Breast epithelium (tissue), 3 donors: ENCODE results near the gene AHDC1.

ENCODE experiments used
- POLR2A ChIP-seq: fragments of 450-650 bp; IDR thresholded peaks from one replicate; pipeline ENCODE4 v1.6.1; 2016; ENCODE audit warnings: antibody characterized with exemption, mild to moderate bottlenecking, moderate library complexity
- POLR2AphosphoS5 ChIP-seq, 3 donors: sonication (generic); formaldehyde crosslinking; IDR thresholded peaks; one replicate each; pipeline ENCODE4 v1.6.1; 2017; ENCODE audit warnings: antibody characterized with exemption in 3 of 3
- TF ChIP-seq, protein P1 (sequence below), 3 donors: fragments of 450-650 bp; IDR thresholded peaks; one replicate each; pipeline ENCODE4 v1.5.1; 2016 to 2017; ENCODE audit warnings: antibody characterized with exemption in 3 of 3, mild to moderate bottlenecking in 3 of 3, moderate library complexity in 3 of 3

DNA sequence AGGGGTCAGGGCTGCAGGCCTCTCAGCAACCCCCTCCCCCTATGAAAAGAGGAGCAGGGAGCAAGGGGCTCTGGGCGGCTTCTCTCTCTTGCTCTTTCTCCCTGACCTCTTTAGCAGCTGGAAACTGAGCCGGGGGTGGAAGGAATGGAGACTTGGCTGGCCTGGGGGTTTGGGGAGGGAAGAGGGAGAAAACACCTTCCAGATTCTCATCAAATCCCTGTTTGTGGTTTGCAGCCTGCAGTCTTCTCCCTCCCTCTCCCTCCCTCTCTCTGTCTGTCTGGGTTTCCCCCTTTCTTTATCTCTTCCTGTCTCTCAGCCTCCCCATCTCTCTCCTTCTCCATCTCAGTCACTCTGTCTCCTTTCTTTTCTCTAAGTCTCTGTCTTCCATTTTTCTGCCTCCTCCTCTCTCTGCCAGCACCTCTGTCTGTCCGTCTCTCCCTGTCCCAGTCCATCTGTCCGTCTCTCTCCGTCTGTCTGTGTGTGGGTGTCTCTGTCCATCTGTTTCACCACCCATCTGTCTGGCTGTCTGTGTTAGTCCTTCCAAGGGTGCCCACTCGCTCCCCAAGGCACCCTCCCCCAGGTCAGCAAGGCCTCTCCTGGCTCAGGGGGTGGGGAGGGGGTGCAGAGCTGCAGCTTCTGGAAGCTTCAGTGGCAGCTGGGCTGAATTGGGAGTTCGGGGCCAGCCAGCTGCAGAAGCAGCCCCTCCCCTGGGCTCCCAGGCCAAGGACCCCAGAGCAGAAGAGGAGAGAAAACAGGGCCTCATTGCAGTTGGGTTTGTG lies 6.2 kb downstream of the AHDC1 start:
- TF ChIP-seq POLR2A (no peak), POLR2AphosphoS5 (IDR thresholded peaks at IDR 0.05) (no peak)
- TF ChIP-seq, protein P1, sequence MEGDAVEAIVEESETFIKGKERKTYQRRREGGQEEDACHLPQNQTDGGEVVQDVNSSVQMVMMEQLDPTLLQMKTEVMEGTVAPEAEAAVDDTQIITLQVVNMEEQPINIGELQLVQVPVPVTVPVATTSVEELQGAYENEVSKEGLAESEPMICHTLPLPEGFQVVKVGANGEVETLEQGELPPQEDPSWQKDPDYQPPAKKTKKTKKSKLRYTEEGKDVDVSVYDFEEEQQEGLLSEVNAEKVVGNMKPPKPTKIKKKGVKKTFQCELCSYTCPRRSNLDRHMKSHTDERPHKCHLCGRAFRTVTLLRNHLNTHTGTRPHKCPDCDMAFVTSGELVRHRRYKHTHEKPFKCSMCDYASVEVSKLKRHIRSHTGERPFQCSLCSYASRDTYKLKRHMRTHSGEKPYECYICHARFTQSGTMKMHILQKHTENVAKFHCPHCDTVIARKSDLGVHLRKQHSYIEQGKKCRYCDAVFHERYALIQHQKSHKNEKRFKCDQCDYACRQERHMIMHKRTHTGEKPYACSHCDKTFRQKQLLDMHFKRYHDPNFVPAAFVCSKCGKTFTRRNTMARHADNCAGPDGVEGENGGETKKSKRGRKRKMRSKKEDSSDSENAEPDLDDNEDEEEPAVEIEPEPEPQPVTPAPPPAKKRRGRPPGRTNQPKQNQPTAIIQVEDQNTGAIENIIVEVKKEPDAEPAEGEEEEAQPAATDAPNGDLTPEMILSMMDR (IDR thresholded peaks at IDR 0.05), result no peak
